Smooth muscle cell (in vitro differentiated cells): ENCODE results near the gene CCDC159. TPM values are rescaled to one million over a fixed set of nuclear protein-coding genes. Genes with fewer than 3 reads are reported as not detected.
"Not testable (repeated sequence)": the region's sequence is repeated elsewhere in the genome, so short reads cannot be mapped to it uniquely, and the experiment has no call there.

Source experiments
- DNase-seq: peaks from one replicate; lab custom pipeline; 2025; ENCODE audit not compliant: unreplicated experiment; lab: John Stamatoyannopoulos, UW
- H2AFZ ChIP-seq: fragments of 200-600 bp; sonication (generic); 2 replicates; pipeline ENCODE4 v1.6.0; 2016; ENCODE audit warnings: antibody characterized with exemption, low read depth, mild to moderate bottlenecking
- H3F3A ChIP-seq: fragments of 200-600 bp; sonication (generic); 2 replicates; pipeline ENCODE4 v1.6.0; 2017; ENCODE audit warnings: antibody characterized with exemption, low read depth
- H3K27ac ChIP-seq: fragments of 200-600 bp; sonication (generic); 2 replicates; pipeline ENCODE4 v1.5.1; 2016; ENCODE audit warnings: low read depth, mild to moderate bottlenecking
- H3K27me3 ChIP-seq: fragments of 200-600 bp; sonication (generic); 2 replicates; pipeline ENCODE4 v1.6.1; 2016; ENCODE audit warnings: low read depth, mild to moderate bottlenecking
- H3K36me3 ChIP-seq: fragments of 200-600 bp; sonication (generic); 2 replicates; pipeline ENCODE4 v1.5.1; 2016; ENCODE audit warnings: low read depth
- H3K4me1 ChIP-seq: fragments of 200-600 bp; sonication (generic); 2 replicates; pipeline ENCODE4 v1.5.1; 2016; ENCODE audit warnings: low read depth
- H3K4me2 ChIP-seq: fragments of 200-600 bp; sonication (generic); 2 replicates; pipeline ENCODE4 v1.6.0; 2016; ENCODE audit warnings: mild to moderate bottlenecking
- H3K4me3 ChIP-seq: fragments of 200-600 bp; sonication (generic); 2 replicates; pipeline ENCODE4 v1.5.1; 2016; ENCODE audit warnings: mild to moderate bottlenecking
- H3K79me2 ChIP-seq: fragments of 200-600 bp; sonication (generic); 2 replicates; pipeline ENCODE4 v1.6.0; 2016; ENCODE audit warnings: low read depth, mild to moderate bottlenecking
- H3K9ac ChIP-seq: fragments of 200-600 bp; sonication (generic); 2 replicates; pipeline ENCODE4 v1.6.0; 2016; ENCODE audit warnings: low read depth
- H3K9me3 ChIP-seq: fragments of 200-600 bp; sonication (generic); replicated peaks from 2 replicates; pipeline ENCODE4 v1.5.1; 2016; ENCODE audit warnings: low read depth
- H4K20me1 ChIP-seq: fragments of 200-600 bp; sonication (generic); 2 replicates; pipeline ENCODE4 v1.6.0; 2016; ENCODE audit warnings: low read depth
- WGBS: methylation state at CpG from one replicate; pipeline ENCODE4 v1.1.7; 2016; ENCODE audit warnings: low lambda C conversion rate; 5-methylcytosine and 5-hydroxymethylcytosine counted together
- polyA plus RNA-seq: library from polyadenylated mRNA; unstranded; fragments of >200 nt; fragmentation: Nextera tagmentation; extraction: Ambion mirVana; gene quantifications from 2 replicates; pipeline ENCODE4 v1.2.1, GENCODE V29; 2016
- total RNA-seq: library from RNA; depleted of rRNA; stranded (reverse); fragments of >200 nt; gene quantifications from 2 replicates; pipeline ENCODE4 v1.2.3, GENCODE V29; 2014
- TF ChIP-seq, protein P1 (sequence below): fragments of 200-600 bp; sonication (generic); IDR thresholded peaks from 2 replicates; pipeline ENCODE4 v1.5.1; 2017; ENCODE audit warnings: borderline replicate concordance, mild to moderate bottlenecking, antibody characterized with exemption; ENCODE audit not compliant: insufficient read depth, poor library complexity, severe bottlenecking

The CCDC159 gene
- total and polyA plus RNA-seq, 2 experiments from 2014 or later: 9.8 to 29.4 TPM

DNA sequence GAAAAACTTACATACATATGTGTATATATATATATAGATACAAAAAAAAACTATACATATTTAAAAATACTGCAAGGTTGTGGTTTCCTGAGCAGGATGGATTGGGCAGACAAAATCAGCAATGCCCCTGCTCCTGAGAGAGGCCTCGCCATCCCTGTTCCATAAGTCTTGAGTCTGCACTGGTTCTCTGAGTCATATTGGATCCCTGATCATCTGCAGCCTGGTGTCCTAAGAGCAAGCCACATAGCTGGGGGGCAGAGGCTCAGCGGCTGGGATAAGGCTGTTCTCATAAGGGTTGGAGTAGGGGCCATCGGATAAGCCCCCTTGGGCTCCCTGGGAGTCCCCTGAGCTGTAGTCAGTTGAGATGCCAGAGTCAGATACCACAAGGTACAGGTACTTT is 31.4 kb downstream of the CCDC159 start:
- Histone ChIP-seq H3K4me3 (no peak overlapping the region), H3F3A (peaks cover 11% of the 10 kb centered on the region), H3K36me3 (no peaks in the 10 kb centered on the region), H3K79me2 (no peaks in the 10 kb centered on the region), H3K27me3 (no peaks in the 10 kb centered on the region), H3K4me1 (peaks cover 12% of the 10 kb centered on the region), H3K27ac (peak overlapping the region; percentile 53), H3K9me3 (no peaks in the 10 kb centered on the region), H4K20me1 (peaks cover 3% of the 10 kb centered on the region), H3K9ac (no peak overlapping the region), H2AFZ (no peak overlapping the region), H3K4me2 (peak overlapping the region; percentile 35)
- WGBS: 91% methylated on average over 3 of the region's 3 CpGs
- no peak for DNase-seq
- TF ChIP-seq, protein P1, sequence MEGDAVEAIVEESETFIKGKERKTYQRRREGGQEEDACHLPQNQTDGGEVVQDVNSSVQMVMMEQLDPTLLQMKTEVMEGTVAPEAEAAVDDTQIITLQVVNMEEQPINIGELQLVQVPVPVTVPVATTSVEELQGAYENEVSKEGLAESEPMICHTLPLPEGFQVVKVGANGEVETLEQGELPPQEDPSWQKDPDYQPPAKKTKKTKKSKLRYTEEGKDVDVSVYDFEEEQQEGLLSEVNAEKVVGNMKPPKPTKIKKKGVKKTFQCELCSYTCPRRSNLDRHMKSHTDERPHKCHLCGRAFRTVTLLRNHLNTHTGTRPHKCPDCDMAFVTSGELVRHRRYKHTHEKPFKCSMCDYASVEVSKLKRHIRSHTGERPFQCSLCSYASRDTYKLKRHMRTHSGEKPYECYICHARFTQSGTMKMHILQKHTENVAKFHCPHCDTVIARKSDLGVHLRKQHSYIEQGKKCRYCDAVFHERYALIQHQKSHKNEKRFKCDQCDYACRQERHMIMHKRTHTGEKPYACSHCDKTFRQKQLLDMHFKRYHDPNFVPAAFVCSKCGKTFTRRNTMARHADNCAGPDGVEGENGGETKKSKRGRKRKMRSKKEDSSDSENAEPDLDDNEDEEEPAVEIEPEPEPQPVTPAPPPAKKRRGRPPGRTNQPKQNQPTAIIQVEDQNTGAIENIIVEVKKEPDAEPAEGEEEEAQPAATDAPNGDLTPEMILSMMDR: no peak

GRCh38 chr19:11378319-11379189 is 32.2 kb downstream of the CCDC159 start:
- no peaks in the 10 kb centered on the region for H3K79me2 ChIP-seq
- no peak overlapping the region for H3K4me3 ChIP-seq
- TF ChIP-seq, protein P1: peak; percentile 43
- no peak for DNase-seq
- no peak overlapping the region for H2AFZ ChIP-seq
- 56% methylated on average over 8 of the region's 8 CpGs for WGBS
- H3K4me2 ChIP-seq: peak overlapping the region; percentile 35
- H3K9ac ChIP-seq: no peak overlapping the region
- peaks cover 12% of the 10 kb centered on the region for H3K4me1 ChIP-seq
- H3K36me3 ChIP-seq: no peaks in the 10 kb centered on the region
- H3K27ac ChIP-seq: peak overlapping the region; percentile 53
- H4K20me1 ChIP-seq: peaks cover 3% of the 10 kb centered on the region
- H3F3A ChIP-seq: peaks cover 11% of the 10 kb centered on the region
- no peaks in the 10 kb centered on the region for H3K9me3 ChIP-seq
- no peaks in the 10 kb centered on the region for H3K27me3 ChIP-seq

- H3F3A ChIP-seq: peaks cover 11% of the 10 kb centered on the region
- not testable (repeated sequence) for H2AFZ ChIP-seq, H4K20me1 ChIP-seq, H3K79me2 ChIP-seq, H3K4me2 ChIP-seq, H3K27me3 ChIP-seq, H3K9me3 ChIP-seq, H3K36me3 ChIP-seq, H3K9ac ChIP-seq, H3K4me3 ChIP-seq, DNase-seq
- WGBS: 96% methylated on average over 14 of the region's 14 CpGs
- H3K4me1 ChIP-seq: peaks cover 12% of the 10 kb centered on the region
- H3K27ac ChIP-seq: peak overlapping the region; percentile 53
These were observed 33.0 kb downstream of the CCDC159 start for GRCh38 chr19:11379269-11379845.

DNA sequence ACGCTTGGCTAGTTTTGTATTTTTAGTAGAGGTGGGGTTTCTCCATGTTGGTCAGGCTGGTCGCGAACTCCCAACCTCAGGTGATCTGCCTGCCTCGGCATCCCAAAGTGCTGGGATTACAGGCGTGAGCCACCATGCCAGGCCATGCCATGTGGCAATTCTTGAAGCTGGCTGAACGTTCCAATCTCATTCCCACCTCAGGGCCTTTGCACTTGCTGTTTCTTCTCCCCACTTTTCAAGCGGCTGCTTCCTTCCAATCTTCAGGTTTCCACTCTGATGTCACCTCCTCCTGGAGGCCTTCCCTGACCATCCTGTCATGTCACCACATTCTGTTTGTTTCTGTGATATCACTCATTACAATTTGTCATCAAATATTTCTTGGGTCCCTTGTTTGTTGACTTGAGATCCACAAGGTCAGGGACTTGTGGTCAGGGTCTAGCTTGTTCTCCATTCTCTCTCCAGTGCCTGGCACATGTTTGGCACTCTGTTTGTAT is 33.6 kb downstream of the CCDC159 start:
- Histone ChIP-seq H3K4me1 (peaks cover 12% of the 10 kb centered on the region), H3K9ac (no peak overlapping the region), H3K36me3 (no peaks in the 10 kb centered on the region), H3K27me3 (no peaks in the 10 kb centered on the region), H3K9me3 (no peaks in the 10 kb centered on the region), H3F3A (peaks cover 11% of the 10 kb centered on the region), H3K4me3 (no peak overlapping the region), H4K20me1 (peaks cover 3% of the 10 kb centered on the region), H3K4me2 (no peak overlapping the region), H3K79me2 (no peaks in the 10 kb centered on the region), H3K27ac (no peak overlapping the region), H2AFZ (no peak overlapping the region)
- TF ChIP-seq, protein P1: no peak
- 95% methylated on average over 7 of the region's 7 CpGs for WGBS
- DNase-seq: no peak
